ENCODE results near the gene CTSC. TPM values are rescaled to one million over a fixed set of nuclear protein-coding genes. Genes with fewer than 3 reads are reported as not detected.
"Not testable (repeated sequence)": the region's sequence is repeated elsewhere in the genome, so short reads cannot be mapped to it uniquely, and the experiment has no call there.

Gene CTSC
- polyA plus RNA-seq, 1 donor from 2014 or later, result 5.2 TPM

- no peak overlapping the region for H3K4me3 ChIP-seq (ENCODE audit: low read length)
- no peak overlapping the region for H3K9ac ChIP-seq (ENCODE audit: low read length)
- H2AFZ ChIP-seq (ENCODE audit: low read depth, low read length), result no peak overlapping the region
- H3K9me2 ChIP-seq (ENCODE audit: insufficient read depth, low read length), result no peaks in the 10 kb centered on the region
- H3K27ac ChIP-seq (ENCODE audit: low read length), result no peak overlapping the region
- TF ChIP-seq TAF1 (IDR thresholded peaks at IDR 0.05; ENCODE audit: low read depth) (no peak), POLR2AphosphoS5 (IDR thresholded peaks at IDR 0.05) (no peak), SMC3 (conservative IDR thresholded peaks at IDR 0.05; ENCODE audit: poor library complexity) (no peak), EP300 (conservative IDR thresholded peaks at IDR 0.05; ENCODE audit: poor library complexity, severe bottlenecking) (no peak), RAD21 (conservative IDR thresholded peaks at IDR 0.05) (no peak), EZH2 (IDR thresholded peaks at IDR 0.05; ENCODE audit: borderline replicate concordance, insufficient read depth, low read length, poor library complexity, severe bottlenecking) (no peak)
- TF ChIP-seq, protein P1, sequence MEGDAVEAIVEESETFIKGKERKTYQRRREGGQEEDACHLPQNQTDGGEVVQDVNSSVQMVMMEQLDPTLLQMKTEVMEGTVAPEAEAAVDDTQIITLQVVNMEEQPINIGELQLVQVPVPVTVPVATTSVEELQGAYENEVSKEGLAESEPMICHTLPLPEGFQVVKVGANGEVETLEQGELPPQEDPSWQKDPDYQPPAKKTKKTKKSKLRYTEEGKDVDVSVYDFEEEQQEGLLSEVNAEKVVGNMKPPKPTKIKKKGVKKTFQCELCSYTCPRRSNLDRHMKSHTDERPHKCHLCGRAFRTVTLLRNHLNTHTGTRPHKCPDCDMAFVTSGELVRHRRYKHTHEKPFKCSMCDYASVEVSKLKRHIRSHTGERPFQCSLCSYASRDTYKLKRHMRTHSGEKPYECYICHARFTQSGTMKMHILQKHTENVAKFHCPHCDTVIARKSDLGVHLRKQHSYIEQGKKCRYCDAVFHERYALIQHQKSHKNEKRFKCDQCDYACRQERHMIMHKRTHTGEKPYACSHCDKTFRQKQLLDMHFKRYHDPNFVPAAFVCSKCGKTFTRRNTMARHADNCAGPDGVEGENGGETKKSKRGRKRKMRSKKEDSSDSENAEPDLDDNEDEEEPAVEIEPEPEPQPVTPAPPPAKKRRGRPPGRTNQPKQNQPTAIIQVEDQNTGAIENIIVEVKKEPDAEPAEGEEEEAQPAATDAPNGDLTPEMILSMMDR (IDR thresholded peaks at IDR 0.05; ENCODE audit: poor library complexity, severe bottlenecking), result no peak
- TF ChIP-seq, protein P2, sequence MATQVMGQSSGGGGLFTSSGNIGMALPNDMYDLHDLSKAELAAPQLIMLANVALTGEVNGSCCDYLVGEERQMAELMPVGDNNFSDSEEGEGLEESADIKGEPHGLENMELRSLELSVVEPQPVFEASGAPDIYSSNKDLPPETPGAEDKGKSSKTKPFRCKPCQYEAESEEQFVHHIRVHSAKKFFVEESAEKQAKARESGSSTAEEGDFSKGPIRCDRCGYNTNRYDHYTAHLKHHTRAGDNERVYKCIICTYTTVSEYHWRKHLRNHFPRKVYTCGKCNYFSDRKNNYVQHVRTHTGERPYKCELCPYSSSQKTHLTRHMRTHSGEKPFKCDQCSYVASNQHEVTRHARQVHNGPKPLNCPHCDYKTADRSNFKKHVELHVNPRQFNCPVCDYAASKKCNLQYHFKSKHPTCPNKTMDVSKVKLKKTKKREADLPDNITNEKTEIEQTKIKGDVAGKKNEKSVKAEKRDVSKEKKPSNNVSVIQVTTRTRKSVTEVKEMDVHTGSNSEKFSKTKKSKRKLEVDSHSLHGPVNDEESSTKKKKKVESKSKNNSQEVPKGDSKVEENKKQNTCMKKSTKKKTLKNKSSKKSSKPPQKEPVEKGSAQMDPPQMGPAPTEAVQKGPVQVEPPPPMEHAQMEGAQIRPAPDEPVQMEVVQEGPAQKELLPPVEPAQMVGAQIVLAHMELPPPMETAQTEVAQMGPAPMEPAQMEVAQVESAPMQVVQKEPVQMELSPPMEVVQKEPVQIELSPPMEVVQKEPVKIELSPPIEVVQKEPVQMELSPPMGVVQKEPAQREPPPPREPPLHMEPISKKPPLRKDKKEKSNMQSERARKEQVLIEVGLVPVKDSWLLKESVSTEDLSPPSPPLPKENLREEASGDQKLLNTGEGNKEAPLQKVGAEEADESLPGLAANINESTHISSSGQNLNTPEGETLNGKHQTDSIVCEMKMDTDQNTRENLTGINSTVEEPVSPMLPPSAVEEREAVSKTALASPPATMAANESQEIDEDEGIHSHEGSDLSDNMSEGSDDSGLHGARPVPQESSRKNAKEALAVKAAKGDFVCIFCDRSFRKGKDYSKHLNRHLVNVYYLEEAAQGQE (IDR thresholded peaks at IDR 0.05; ENCODE audit: borderline replicate concordance), result no peak
- H3K36me3 ChIP-seq (ENCODE audit: insufficient read depth, low read length), result no peaks in the 10 kb centered on the region
- no peak overlapping the region for H3K4me2 ChIP-seq (ENCODE audit: low read length)
- H3F3A ChIP-seq (ENCODE audit: insufficient read depth, low read length, poor library complexity, severe bottlenecking), result no peaks in the 10 kb centered on the region
- H3K79me2 ChIP-seq (replicated peaks; ENCODE audit: insufficient read depth, low read length), result no peaks in the 10 kb centered on the region
- no peaks in the 10 kb centered on the region for H4K20me1 ChIP-seq (ENCODE audit: insufficient read depth)
- H3K27me3 ChIP-seq (ENCODE audit: insufficient read depth, low read depth, low read length), result no peaks in the 10 kb centered on the region
- H3K9me3 ChIP-seq (ENCODE audit: low read length), result no peaks in the 10 kb centered on the region
Measured at GRCh38 chr11:88326099-88326498, 11.4 kb downstream of the CTSC start.

DNA sequence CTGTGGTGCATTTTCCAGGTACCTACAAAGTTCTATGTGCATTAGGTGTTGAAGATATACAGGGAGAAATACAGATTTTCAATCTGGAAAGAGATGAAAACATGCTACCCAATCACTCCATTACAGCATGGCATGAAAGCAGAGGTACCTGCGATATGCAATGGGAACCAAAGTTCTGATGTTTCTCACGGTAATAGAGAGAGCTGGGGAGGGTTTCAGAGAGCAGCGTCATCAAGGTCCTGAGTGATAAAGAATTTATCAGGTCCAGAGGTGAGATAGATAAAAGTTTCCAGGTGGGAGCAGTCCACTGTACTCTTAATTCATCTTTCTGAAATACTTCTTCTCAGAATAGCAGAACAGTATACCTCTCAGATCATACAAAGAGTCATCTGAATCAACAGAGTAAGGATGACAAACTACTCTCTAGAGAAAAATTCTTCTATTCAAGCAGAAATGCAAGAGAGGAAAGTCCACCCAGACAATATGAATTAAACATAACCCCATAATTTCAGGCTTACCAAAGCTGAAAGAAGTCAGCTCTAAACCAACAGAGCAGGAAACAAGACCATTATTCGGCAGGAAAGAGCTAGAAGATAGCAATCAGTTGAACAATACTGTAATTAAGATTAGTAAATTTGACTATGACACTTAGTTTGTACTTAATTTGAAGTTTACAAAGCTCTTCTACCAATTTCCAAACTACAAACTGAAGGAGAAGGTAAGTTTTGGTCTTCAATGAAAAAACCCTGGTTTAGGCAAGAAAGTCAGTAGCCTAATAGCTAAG lies 12.8 kb downstream of the CTSC start:
- no peak overlapping the region for H3K27ac ChIP-seq (ENCODE audit: low read length)
- H3F3A ChIP-seq (ENCODE audit: insufficient read depth, low read length, poor library complexity, severe bottlenecking), result no peaks in the 10 kb centered on the region
- no peaks in the 10 kb centered on the region for H3K27me3 ChIP-seq (ENCODE audit: insufficient read depth, low read depth, low read length)
- no peaks in the 10 kb centered on the region for H3K9me2 ChIP-seq (ENCODE audit: insufficient read depth, low read length)
- no peak overlapping the region for H3K4me3 ChIP-seq (ENCODE audit: low read length)
- H3K79me2 ChIP-seq (replicated peaks; ENCODE audit: insufficient read depth, low read length), result no peaks in the 10 kb centered on the region
- TF ChIP-seq MXI1 (conservative IDR thresholded peaks at IDR 0.05; ENCODE audit: poor library complexity, severe bottlenecking) (no peak), EZH2 (IDR thresholded peaks at IDR 0.05; ENCODE audit: borderline replicate concordance, insufficient read depth, low read length, poor library complexity, severe bottlenecking) (no peak), POLR2AphosphoS5 (IDR thresholded peaks at IDR 0.05) (no peak), TAF1 (IDR thresholded peaks at IDR 0.05; ENCODE audit: low read depth) (no peak), SMC3 (conservative IDR thresholded peaks at IDR 0.05; ENCODE audit: poor library complexity) (no peak), EP300 (conservative IDR thresholded peaks at IDR 0.05; ENCODE audit: poor library complexity, severe bottlenecking) (no peak), RAD21 (conservative IDR thresholded peaks at IDR 0.05) (no peak)
- TF ChIP-seq, protein P2 (IDR thresholded peaks at IDR 0.05; ENCODE audit: borderline replicate concordance), result no peak
- TF ChIP-seq, protein P1 (IDR thresholded peaks at IDR 0.05; ENCODE audit: poor library complexity, severe bottlenecking), result no peak
- H3K9me3 ChIP-seq (ENCODE audit: low read length), result no peaks in the 10 kb centered on the region
- no peak overlapping the region for H3K4me2 ChIP-seq (ENCODE audit: low read length)
- no peaks in the 10 kb centered on the region for H3K36me3 ChIP-seq (ENCODE audit: insufficient read depth, low read length)
- H2AFZ ChIP-seq (ENCODE audit: low read depth, low read length), result no peak overlapping the region
- H4K20me1 ChIP-seq (ENCODE audit: insufficient read depth), result no peaks in the 10 kb centered on the region
- H3K9ac ChIP-seq (ENCODE audit: low read length), result no peak overlapping the region

DNA sequence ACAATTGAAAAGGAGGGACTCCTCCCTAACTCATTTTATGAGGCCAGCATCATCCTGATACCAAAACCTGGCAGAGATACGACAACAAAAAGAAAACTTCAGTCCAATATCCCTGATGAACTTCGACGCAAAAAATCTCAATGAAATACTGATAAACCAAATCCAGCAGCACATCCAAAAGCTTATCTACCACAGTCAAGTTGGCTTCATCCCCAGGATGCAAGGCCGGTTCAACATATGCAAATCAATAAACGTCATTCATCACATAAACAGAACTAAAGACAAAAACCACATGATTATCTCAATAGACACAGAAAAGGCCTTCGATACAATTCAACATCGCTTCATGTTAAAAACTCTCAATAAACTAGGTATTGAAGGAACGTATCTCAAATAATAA lies 14.7 kb downstream of the CTSC start:
- not testable (repeated sequence) for H3K9me3 ChIP-seq (ENCODE audit: low read length); H3K9ac ChIP-seq (ENCODE audit: low read length); H3K4me2 ChIP-seq (ENCODE audit: low read length); H3K4me3 ChIP-seq (ENCODE audit: low read length); H3F3A ChIP-seq (ENCODE audit: insufficient read depth, low read length, poor library complexity, severe bottlenecking); H3K9me2 ChIP-seq (ENCODE audit: insufficient read depth, low read length); H2AFZ ChIP-seq (ENCODE audit: low read depth, low read length); H4K20me1 ChIP-seq (ENCODE audit: insufficient read depth); H3K79me2 ChIP-seq (replicated peaks; ENCODE audit: insufficient read depth, low read length); H3K27ac ChIP-seq (ENCODE audit: low read length); H3K36me3 ChIP-seq (ENCODE audit: insufficient read depth, low read length); H3K27me3 ChIP-seq (ENCODE audit: insufficient read depth, low read depth, low read length)
